GM23338 (cell line): ENCODE results near the gene CASQ1. TPM values are rescaled to one million over a fixed set of nuclear protein-coding genes. Genes with fewer than 3 reads are reported as not detected.

ENCODE experiments used
- ATAC-seq: fragments of 200-7000 bp; cut with Tn5 transposase; 3 replicates; pipeline ENCODE4 v1.9.1; 2020
- DNase-seq: peaks from one replicate; pipeline ENCODE4 v3.0.0-alpha.2; 2015; ENCODE audit warnings: low spot score
- H2AFZ ChIP-seq: fragments of 200-600 bp; sonication (generic); 2 replicates; pipeline ENCODE4 v1.8.0; 2016; ENCODE audit warnings: antibody characterized with exemption, mild to moderate bottlenecking, moderate library complexity
- H3F3A ChIP-seq: fragments of 200-600 bp; sonication (generic); replicated peaks from 2 replicates; pipeline ENCODE4 v1.8.0; 2017; ENCODE audit warnings: antibody characterized with exemption, mixed run types, low read depth
- H3K27ac ChIP-seq: fragments of 200-600 bp; sonication (generic); 2 replicates; pipeline ENCODE4 v1.6.1; 2016; ENCODE audit warnings: low read depth
- H3K27me3 ChIP-seq: fragments of 200-600 bp; sonication (generic); 2 replicates; pipeline ENCODE4 v1.8.0; 2016; ENCODE audit warnings: mild to moderate bottlenecking, mixed run types, moderate library complexity; ENCODE audit not compliant: insufficient read depth
- H3K36me3 ChIP-seq: fragments of 200-600 bp; sonication (generic); 2 replicates; pipeline ENCODE4 v1.8.0; 2016; ENCODE audit warnings: mild to moderate bottlenecking; ENCODE audit not compliant: insufficient read depth
- H3K4me1 ChIP-seq: fragments of 200-600 bp; sonication (generic); 2 replicates; pipeline ENCODE4 v1.8.0; 2016; ENCODE audit warnings: mild to moderate bottlenecking, moderate library complexity; ENCODE audit not compliant: insufficient read depth
- H3K4me2 ChIP-seq: fragments of 200-600 bp; sonication (generic); 2 replicates; pipeline ENCODE4 v1.7.1; 2017; ENCODE audit warnings: mixed run types
- H3K4me3 ChIP-seq: fragments of 200-600 bp; sonication (generic); 2 replicates; pipeline ENCODE4 v1.6.1; 2016; ENCODE audit warnings: mixed run types
- H3K79me2 ChIP-seq: fragments of 200-600 bp; sonication (generic); replicated peaks from 2 replicates; pipeline ENCODE4 v1.8.0; 2017; ENCODE audit warnings: mild to moderate bottlenecking; ENCODE audit not compliant: insufficient read depth
- H3K9me2 ChIP-seq: fragments of 200-600 bp; sonication (generic); 2 replicates; pipeline ENCODE4 v1.8.0; 2017; ENCODE audit not compliant: insufficient read depth
- H4K20me1 ChIP-seq: fragments of 200-600 bp; sonication (generic); replicated peaks from 2 replicates; pipeline ENCODE4 v1.8.0; 2017; ENCODE audit warnings: mild to moderate bottlenecking; ENCODE audit not compliant: insufficient read depth
- H3K27ac Mint-ChIP-seq: 2 replicates; pipeline ENCODE4 v1.8.0; 2020; ENCODE audit warnings: inconsistent platforms, mild to moderate bottlenecking, moderate library complexity, mixed read lengths
- H3K27me3 Mint-ChIP-seq: 3 replicates; pipeline ENCODE4 v1.8.0; 2022; ENCODE audit warnings: low read depth, mild to moderate bottlenecking, moderate library complexity, mixed read lengths, inconsistent platforms; ENCODE audit not compliant: insufficient read depth, poor library complexity
- H3K36me3 Mint-ChIP-seq: 3 replicates; pipeline ENCODE4 v1.8.0; 2021; ENCODE audit warnings: low read depth, mild to moderate bottlenecking, inconsistent platforms, moderate library complexity, mixed read lengths
- H3K4me1 Mint-ChIP-seq: 3 replicates; pipeline ENCODE4 v1.8.0; 2020; ENCODE audit warnings: mild to moderate bottlenecking, inconsistent platforms, mixed read lengths
- H3K4me3 Mint-ChIP-seq: 3 replicates; pipeline ENCODE4 v1.8.0; 2021; ENCODE audit warnings: moderate library complexity, mild to moderate bottlenecking, inconsistent platforms, mixed read lengths
- H3K9me3 Mint-ChIP-seq: 3 replicates; pipeline ENCODE4 v1.8.0; 2020; ENCODE audit warnings: moderate library complexity, mild to moderate bottlenecking, inconsistent platforms, mixed read lengths
- CREB1 ChIP-seq: fragments of 250-450 bp; sonication (Bioruptor Pico); IDR thresholded peaks from 2 replicates; pipeline ENCODE4 v1.5.0; 2020; ENCODE audit warnings: low read depth, mild to moderate bottlenecking, moderate library complexity
- CTCF ChIP-seq, 2 experiments: fragments of 200-600 bp in 1 of 2; sonication (generic) in 1 of 2; conservative IDR thresholded peaks; 2 replicates each; pipeline versions ENCODE4 v1.5.1 to v1.6.1; 2016 to 2017; ENCODE audit warnings: antibody characterized with exemption in 2 of 2, low read depth in 2 of 2, mild to moderate bottlenecking in 2 of 2, moderate library complexity in 1 of 2
- ETS1 ChIP-seq: IDR thresholded peaks from 2 replicates; pipeline ENCODE4 v1.6.1; 2016; ENCODE audit warnings: antibody characterized with exemption
- EZH2 ChIP-seq: fragments of 200-600 bp; sonication (generic); IDR thresholded peaks from one replicate; pipeline ENCODE4 v1.8.0; 2017; ENCODE audit warnings: antibody characterized with exemption, mild to moderate bottlenecking, low read depth; ENCODE audit not compliant: unreplicated experiment
- EZH2phosphoT487 ChIP-seq: fragments of 200-600 bp; sonication (generic); IDR thresholded peaks from one replicate; pipeline ENCODE4 v1.8.1; 2018; ENCODE audit warnings: antibody characterized with exemption; ENCODE audit not compliant: unreplicated experiment
- JUNB ChIP-seq: IDR thresholded peaks from one replicate; pipeline ENCODE4 v1.6.1; 2016; ENCODE audit warnings: antibody characterized with exemption; ENCODE audit not compliant: unreplicated experiment
- POLR2AphosphoS5 ChIP-seq: IDR thresholded peaks from 2 replicates; pipeline ENCODE4 v1.6.1; 2016; ENCODE audit warnings: antibody characterized with exemption, low read depth
- ZNF331 ChIP-seq: fragments of 250-450 bp; sonication (Bioruptor Pico); IDR thresholded peaks from 2 replicates; pipeline ENCODE4 v1.5.0; 2020; ENCODE audit warnings: low read depth, mild to moderate bottlenecking, moderate library complexity
- ZNF462 ChIP-seq: fragments of 250-450 bp; sonication (Bioruptor Pico); IDR thresholded peaks from 2 replicates; pipeline ENCODE4 v1.5.0; 2020; ENCODE audit warnings: mild to moderate bottlenecking, moderate library complexity
- polyA plus RNA-seq: library from polyadenylated mRNA; unstranded; fragments of >200 nt; fragmentation: Nextera tagmentation; extraction: Ambion mirVana; gene quantifications from 2 replicates; pipeline ENCODE4 v1.2.1, GENCODE V29; 2016
- total RNA-seq: library from RNA; depleted of rRNA; stranded (reverse); fragments of >200 nt; shearing (Covaris generic); gene quantifications from 2 replicates; pipeline ENCODE4 v1.2.3, GENCODE V29; 2014

Gene CASQ1
- total and polyA plus RNA-seq, 2 experiments from 2014 or later, result 1.1 to 2.8 TPM

GRCh38 chr1:160224606-160225005, 34.2 kb downstream of the CASQ1 start:
- Mint-ChIP-seq H3K9me3 (no peaks in the 10 kb centered on the region), H3K4me3 (no peak overlapping the region), H3K36me3 (peaks cover 67% of the 10 kb centered on the region), H3K4me1 (peaks cover 16% of the 10 kb centered on the region), H3K27me3 (no peaks in the 10 kb centered on the region), H3K27ac (no peak overlapping the region)
- Histone ChIP-seq H3K9me2 (no peaks in the 10 kb centered on the region), H3K27ac (no peak overlapping the region), H2AFZ (no peak overlapping the region), H3K4me1 (no peaks in the 10 kb centered on the region; the same call in 1 of the 2 replicates), H3K27me3 (no peaks in the 10 kb centered on the region), H3K4me3 (no peak overlapping the region), H4K20me1 (peaks cover 11% of the 10 kb centered on the region; the same call in 1 of the 2 replicates), H3F3A (0 out of 2 replicates have a peak, but pooled peaks cover 10% of the 10 kb centered on the region), H3K79me2 (no peaks in the 10 kb centered on the region), H3K36me3 (peaks cover 44% of the 10 kb centered on the region), H3K4me2 (no peak overlapping the region)
- no peak for TF ChIP-seq ZNF331 (CRISPR knock-in tag)
- no peak for TF ChIP-seq CREB1 (CRISPR knock-in tag)
- no peak for TF ChIP-seq CTCF (conservative IDR thresholded peaks at IDR 0.05; ENCODE audit: low read depth in 2 of 2)
- TF ChIP-seq JUNB, result no peak
- no peak for ATAC-seq
- no peak for DNase-seq

- 0 out of 2 replicates have a peak, but pooled peaks cover 10% of the 10 kb centered on the region for H3F3A ChIP-seq
- no peaks in the 10 kb centered on the region for H3K27me3 ChIP-seq
- peaks cover 8% of the 10 kb centered on the region; the same call in 1 of the 2 replicates for H4K20me1 ChIP-seq
- H2AFZ ChIP-seq, result no peak overlapping the region
- H3K4me1 Mint-ChIP-seq, result peaks cover 8% of the 10 kb centered on the region
- H3K27ac ChIP-seq, result no peak overlapping the region
- H3K36me3 Mint-ChIP-seq, result peaks cover 66% of the 10 kb centered on the region
- H3K36me3 ChIP-seq, result peaks cover 46% of the 10 kb centered on the region
- DNase-seq (no peak), ATAC-seq (no peak)
- no peak overlapping the region for H3K4me3 ChIP-seq
- H3K27ac Mint-ChIP-seq, result no peak overlapping the region
- H3K4me2 ChIP-seq, result no peak overlapping the region
- no peaks in the 10 kb centered on the region; the same call in 1 of the 2 replicates for H3K4me1 ChIP-seq
- no peaks in the 10 kb centered on the region for H3K9me2 ChIP-seq
- H3K27me3 Mint-ChIP-seq, result no peaks in the 10 kb centered on the region
- H3K4me3 Mint-ChIP-seq, result no peak overlapping the region
- no peaks in the 10 kb centered on the region for H3K9me3 Mint-ChIP-seq
- no peak for TF ChIP-seq CREB1 (CRISPR knock-in tag)
- no peak for TF ChIP-seq JUNB
- TF ChIP-seq EZH2phosphoT487, result no peak
- TF ChIP-seq ETS1, result no peak
- no peak for TF ChIP-seq POLR2AphosphoS5
- no peak for TF ChIP-seq ZNF462 (CRISPR knock-in tag)
- TF ChIP-seq EZH2, result no peak
- TF ChIP-seq CTCF (conservative IDR thresholded peaks at IDR 0.05; ENCODE audit: low read depth in 2 of 2), result no peak
- no peaks in the 10 kb centered on the region for H3K79me2 ChIP-seq
Observed at GRCh38 chr1:160225345-160225744, 35.0 kb downstream of the CASQ1 start.
